ENCODE results near the gene PTPN3. TPM values are rescaled to one million over a fixed set of nuclear protein-coding genes. Genes with fewer than 3 reads are reported as not detected.
A peak's percentile ranks its signal among the peaks of the same experiment; 100 is the strongest.
"Not testable (repeated sequence)": the region's sequence is repeated elsewhere in the genome, so short reads cannot be mapped to it uniquely, and the experiment has no call there.

The PTPN3 gene
- total RNA-seq, 2 donors from 2014 or later: 11.0 to 16.3 TPM

- Histone ChIP-seq H3K4me1 (replicated peaks) (no peaks in the 10 kb centered on the region), H3K27me3 (replicated peaks; ENCODE audit: insufficient read depth) (no peaks in the 10 kb centered on the region), H3K27ac (no peak overlapping the region), H3K4me3 (no peak overlapping the region), H3K9me3 (no peaks in the 10 kb centered on the region), H3K36me3 (no peaks in the 10 kb centered on the region)
- WGBS: 37% methylated on average over 6 of the region's 6 CpGs
- no peak for TF ChIP-seq CTCF (IDR thresholded peaks at IDR 0.05)
- no peak for DNase-seq (ENCODE audit: low spot score)
- intact Hi-C loops (cut with DNase I): no loop called here
Observed at GRCh38 chr9:109341561-109341960, 156.5 kb downstream of the PTPN3 start.

GRCh38 chr9:109340979-109341378, 157.1 kb downstream of the PTPN3 start:
- H3K9me3 ChIP-seq; H3K4me3 ChIP-seq; DNase-seq (ENCODE audit: low spot score); H3K36me3 ChIP-seq; H3K27me3 ChIP-seq (replicated peaks; ENCODE audit: insufficient read depth); H3K4me1 ChIP-seq (replicated peaks); H3K27ac ChIP-seq; intact Hi-C loops (cut with DNase I): not testable (repeated sequence)
- 81% methylated on average over 7 of the region's 7 CpGs for WGBS

GRCh38 chr9:109336409-109336808, 161.7 kb downstream of the PTPN3 start:
- no peaks in the 10 kb centered on the region for H3K27me3 ChIP-seq (replicated peaks; ENCODE audit: insufficient read depth)

GRCh38 chr9:109335929-109336328, 162.2 kb downstream of the PTPN3 start:
- no peak overlapping the region for H3K4me3 ChIP-seq
- no peaks in the 10 kb centered on the region for H3K4me1 ChIP-seq (replicated peaks)
- no peak overlapping the region for H3K27ac ChIP-seq
- no peaks in the 10 kb centered on the region for H3K27me3 ChIP-seq (replicated peaks; ENCODE audit: insufficient read depth)
- TF ChIP-seq CTCF (IDR thresholded peaks at IDR 0.05) (no peak), POLR2AphosphoS5 (IDR thresholded peaks at IDR 0.05) (peak; percentile 66), POLR2A (IDR thresholded peaks at IDR 0.05) (no peak)
- WGBS: 35% methylated on average over 2 of the region's 2 CpGs
- no peak for DNase-seq (ENCODE audit: low spot score)
- no peaks in the 10 kb centered on the region for H3K9me3 ChIP-seq
- intact Hi-C loops (cut with DNase I): no loop called here
- H3K36me3 ChIP-seq: no peaks in the 10 kb centered on the region

More at GRCh38 chr9:109336409-109336808, 161.7 kb downstream of the PTPN3 start:
- no peak for TF ChIP-seq CTCF (IDR thresholded peaks at IDR 0.05)
- Histone ChIP-seq H3K27ac (no peak overlapping the region), H3K9me3 (no peaks in the 10 kb centered on the region), H3K36me3 (no peaks in the 10 kb centered on the region), H3K4me3 (no peak overlapping the region), H3K4me1 (replicated peaks) (no peaks in the 10 kb centered on the region)
- WGBS: 73% methylated on average over 3 of the region's 3 CpGs
- intact Hi-C loops (cut with DNase I): no loop called here
- no peak for DNase-seq (ENCODE audit: low spot score)

- no peak for DNase-seq (ENCODE audit: low spot score)
- 49% methylated on average over 7 of the region's 7 CpGs for WGBS
- no peak for TF ChIP-seq CTCF (IDR thresholded peaks at IDR 0.05)
- no peak for TF ChIP-seq POLR2A (IDR thresholded peaks at IDR 0.05)
- TF ChIP-seq POLR2AphosphoS5 (IDR thresholded peaks at IDR 0.05): no peak
- no peaks in the 10 kb centered on the region for H3K36me3 ChIP-seq
- H3K27ac ChIP-seq: no peak overlapping the region
- peaks cover 4% of the 10 kb centered on the region for H3K4me1 ChIP-seq (replicated peaks)
- no peaks in the 10 kb centered on the region for H3K27me3 ChIP-seq (replicated peaks; ENCODE audit: insufficient read depth)
- H3K4me3 ChIP-seq: no peak overlapping the region
- intact Hi-C loops (cut with DNase I): no loop called here
- H3K9me3 ChIP-seq: no peaks in the 10 kb centered on the region
Observed at GRCh38 chr9:109335121-109335520, 163.0 kb downstream of the PTPN3 start.
